HEK293T (cell line): ENCODE results near the gene FAM124A.

Experiments
- BHLHE40 ChIP-seq: fragments of 450-650 bp; IDR thresholded peaks from 2 replicates; pipeline ENCODE4 v1.6.1; 2016; ENCODE audit warnings: mild to moderate bottlenecking, moderate library complexity, borderline replicate concordance
- ELF4 ChIP-seq: fragments of 450-650 bp; IDR thresholded peaks from 2 replicates; pipeline ENCODE4 v1.6.1; 2017; ENCODE audit warnings: antibody characterized with exemption
- FOXK2 ChIP-seq: fragments of 450-650 bp; IDR thresholded peaks from 2 replicates; pipeline ENCODE4 v1.6.1; 2016; ENCODE audit warnings: mild to moderate bottlenecking
- FOXM1 ChIP-seq: fragments of 450-650 bp; IDR thresholded peaks from 2 replicates; pipeline ENCODE4 v1.6.1; 2017; ENCODE audit warnings: mild to moderate bottlenecking, borderline replicate concordance
- HDGF ChIP-seq: fragments of 450-650 bp; IDR thresholded peaks from 2 replicates; pipeline ENCODE4 v1.6.1; 2017; ENCODE audit warnings: antibody characterized with exemption, borderline replicate concordance
- LEF1 ChIP-seq: fragments of 450-650 bp; IDR thresholded peaks from 2 replicates; pipeline ENCODE4 v1.6.1; 2017; ENCODE audit warnings: mild to moderate bottlenecking, borderline replicate concordance
- SP1 ChIP-seq: fragments of 450-650 bp; IDR thresholded peaks from 2 replicates; pipeline ENCODE4 v1.6.1; 2017
- SUZ12 ChIP-seq: fragments of 450-650 bp; IDR thresholded peaks from 2 replicates; pipeline ENCODE4 v1.6.1; 2016; ENCODE audit warnings: mild to moderate bottlenecking

- TF ChIP-seq HDGF (no peak), ELF4 (no peak), SP1 (no peak), FOXK2 (no peak), LEF1 (no peak), BHLHE40 (no peak), FOXM1 (no peak), SUZ12 (no peak)
These were observed 44.4 kb downstream of the FAM124A start for GRCh38 chr13:51266642-51267041.
